ENCODE measurements around the gene MAN1C1.
"Not testable (repeated sequence)": the region's sequence is repeated elsewhere in the genome, so short reads cannot be mapped to it uniquely, and the experiment has no call there.

MAN1C1 gene

GRCh38 chr1:25634066-25634465 lies 17.5 kb downstream of the MAN1C1 start:
- H3K4me1 ChIP-seq (ENCODE audit: control insufficient read depth, insufficient read depth, low read length) = no peaks in the 10 kb centered on the region
- H3K27ac ChIP-seq (ENCODE audit: low read length) = no peak overlapping the region
- WGBS (ENCODE audit: insufficient coverage, insufficient read length) = no CpG with 5 or more reads among the region's 2 CpGs
- no peak for DNase-seq (ENCODE audit: low read depth, low spot score)
- no peaks in the 10 kb centered on the region for H3K27me3 ChIP-seq (ENCODE audit: control insufficient read depth, insufficient read depth, low read length)
- no peaks in the 10 kb centered on the region for H3K9me3 ChIP-seq (ENCODE audit: control insufficient read depth, insufficient read depth, low read length)
- H3K4me3 ChIP-seq (ENCODE audit: low read length) = no peak overlapping the region
- no peaks in the 10 kb centered on the region for H3K36me3 ChIP-seq (ENCODE audit: control insufficient read depth, insufficient read depth, low read length)

- H3K27me3 ChIP-seq (ENCODE audit: control insufficient read depth, insufficient read depth, low read length) = no peaks in the 10 kb centered on the region
- H3K9me3 ChIP-seq (ENCODE audit: control insufficient read depth, insufficient read depth, low read length) = no peaks in the 10 kb centered on the region
- no peak overlapping the region for H3K4me3 ChIP-seq (ENCODE audit: low read length)
- no peak for DNase-seq (ENCODE audit: low read depth, low spot score)
- no peaks in the 10 kb centered on the region for H3K4me1 ChIP-seq (ENCODE audit: control insufficient read depth, insufficient read depth, low read length)
- WGBS (ENCODE audit: insufficient coverage, insufficient read length) = no CpG with 5 or more reads among the region's 2 CpGs
- no peaks in the 10 kb centered on the region for H3K36me3 ChIP-seq (ENCODE audit: control insufficient read depth, insufficient read depth, low read length)
- no peak overlapping the region for H3K27ac ChIP-seq (ENCODE audit: low read length)
Measured at GRCh38 chr1:25634896-25635295, 18.3 kb downstream of the MAN1C1 start.

GRCh38 chr1:25636141-25636540 lies 19.6 kb downstream of the MAN1C1 start:
- no CpG with 5 or more reads among the region's 7 CpGs for WGBS (ENCODE audit: insufficient coverage, insufficient read length)
- DNase-seq (ENCODE audit: low read depth, low spot score); H3K9me3 ChIP-seq (ENCODE audit: control insufficient read depth, insufficient read depth, low read length): not testable (repeated sequence)

GRCh38 chr1:25640646-25641328 lies 24.2 kb downstream of the MAN1C1 start:
- Histone ChIP-seq H3K27me3 (ENCODE audit: control insufficient read depth, insufficient read depth, low read length) (no peaks in the 10 kb centered on the region), H3K36me3 (ENCODE audit: control insufficient read depth, insufficient read depth, low read length) (no peaks in the 10 kb centered on the region), H3K4me3 (ENCODE audit: low read length) (no peak overlapping the region), H3K27ac (ENCODE audit: low read length) (no peak overlapping the region), H3K9me3 (ENCODE audit: control insufficient read depth, insufficient read depth, low read length) (no peaks in the 10 kb centered on the region), H3K4me1 (ENCODE audit: control insufficient read depth, insufficient read depth, low read length) (no peaks in the 10 kb centered on the region)
- no CpG with 5 or more reads among the region's 10 CpGs for WGBS (ENCODE audit: insufficient coverage, insufficient read length)
- no peak for DNase-seq (ENCODE audit: low read depth, low spot score)

More at GRCh38 chr1:25636141-25636540, 19.6 kb downstream of the MAN1C1 start:
- H3K36me3 ChIP-seq (ENCODE audit: control insufficient read depth, insufficient read depth, low read length); H3K27me3 ChIP-seq (ENCODE audit: control insufficient read depth, insufficient read depth, low read length); H3K4me3 ChIP-seq (ENCODE audit: low read length); H3K27ac ChIP-seq (ENCODE audit: low read length); H3K4me1 ChIP-seq (ENCODE audit: control insufficient read depth, insufficient read depth, low read length): not testable (repeated sequence)

- Histone ChIP-seq H3K27ac (ENCODE audit: low read length) (no peak overlapping the region), H3K27me3 (ENCODE audit: control insufficient read depth, insufficient read depth, low read length) (no peaks in the 10 kb centered on the region), H3K4me3 (ENCODE audit: low read length) (no peak overlapping the region), H3K4me1 (ENCODE audit: control insufficient read depth, insufficient read depth, low read length) (no peaks in the 10 kb centered on the region), H3K36me3 (ENCODE audit: control insufficient read depth, insufficient read depth, low read length) (no peaks in the 10 kb centered on the region), H3K9me3 (ENCODE audit: control insufficient read depth, insufficient read depth, low read length) (no peaks in the 10 kb centered on the region)
- WGBS (ENCODE audit: insufficient coverage, insufficient read length) = no CpG with 5 or more reads among the region's 4 CpGs
- DNase-seq (ENCODE audit: low read depth, low spot score) = no peak
Measured at GRCh38 chr1:25641329-25641725, 24.7 kb downstream of the MAN1C1 start.

GRCh38 chr1:25641931-25642573 lies 25.5 kb downstream of the MAN1C1 start:
- H3K4me3 ChIP-seq (ENCODE audit: low read length) = no peak overlapping the region
- no peak for DNase-seq (ENCODE audit: low read depth, low spot score)

GRCh38 chr1:25642574-25643108 lies 26.1 kb downstream of the MAN1C1 start:
- Histone ChIP-seq H3K4me1 (ENCODE audit: control insufficient read depth, insufficient read depth, low read length) (no peaks in the 10 kb centered on the region), H3K36me3 (ENCODE audit: control insufficient read depth, insufficient read depth, low read length) (no peaks in the 10 kb centered on the region), H3K27me3 (ENCODE audit: control insufficient read depth, insufficient read depth, low read length) (no peaks in the 10 kb centered on the region), H3K4me3 (ENCODE audit: low read length) (no peak overlapping the region), H3K9me3 (ENCODE audit: control insufficient read depth, insufficient read depth, low read length) (no peaks in the 10 kb centered on the region), H3K27ac (ENCODE audit: low read length) (no peak overlapping the region)
- no peak for DNase-seq (ENCODE audit: low read depth, low spot score)
- no CpG with 5 or more reads among the region's 8 CpGs for WGBS (ENCODE audit: insufficient coverage, insufficient read length)

More at GRCh38 chr1:25641931-25642573, 25.5 kb downstream of the MAN1C1 start:
- H3K9me3 ChIP-seq (ENCODE audit: control insufficient read depth, insufficient read depth, low read length) = no peaks in the 10 kb centered on the region
- H3K27me3 ChIP-seq (ENCODE audit: control insufficient read depth, insufficient read depth, low read length) = no peaks in the 10 kb centered on the region
- no peaks in the 10 kb centered on the region for H3K4me1 ChIP-seq (ENCODE audit: control insufficient read depth, insufficient read depth, low read length)
- H3K36me3 ChIP-seq (ENCODE audit: control insufficient read depth, insufficient read depth, low read length) = no peaks in the 10 kb centered on the region
- H3K27ac ChIP-seq (ENCODE audit: low read length) = no peak overlapping the region
- no CpG with 5 or more reads among the region's 8 CpGs for WGBS (ENCODE audit: insufficient coverage, insufficient read length)

- DNase-seq (ENCODE audit: low read depth, low spot score) = no peak
- WGBS (ENCODE audit: insufficient coverage, insufficient read length) = no CpG with 5 or more reads among the region's 7 CpGs
- no peak overlapping the region for H3K27ac ChIP-seq (ENCODE audit: low read length)
- no peaks in the 10 kb centered on the region for H3K27me3 ChIP-seq (ENCODE audit: control insufficient read depth, insufficient read depth, low read length)
- no peaks in the 10 kb centered on the region for H3K36me3 ChIP-seq (ENCODE audit: control insufficient read depth, insufficient read depth, low read length)
- no peaks in the 10 kb centered on the region for H3K4me1 ChIP-seq (ENCODE audit: control insufficient read depth, insufficient read depth, low read length)
- H3K4me3 ChIP-seq (ENCODE audit: low read length) = no peak overlapping the region
- H3K9me3 ChIP-seq (ENCODE audit: control insufficient read depth, insufficient read depth, low read length) = no peaks in the 10 kb centered on the region
Measured at GRCh38 chr1:25643929-25644328, 27.3 kb downstream of the MAN1C1 start.

- H3K27ac ChIP-seq (ENCODE audit: low read length) = no peak overlapping the region
- no peaks in the 10 kb centered on the region for H3K4me1 ChIP-seq (ENCODE audit: control insufficient read depth, insufficient read depth, low read length)
- no peaks in the 10 kb centered on the region for H3K9me3 ChIP-seq (ENCODE audit: control insufficient read depth, insufficient read depth, low read length)
- H3K36me3 ChIP-seq (ENCODE audit: control insufficient read depth, insufficient read depth, low read length) = no peaks in the 10 kb centered on the region
- no peak for DNase-seq (ENCODE audit: low read depth, low spot score)
- no peak overlapping the region for H3K4me3 ChIP-seq (ENCODE audit: low read length)
- no CpG with 5 or more reads among the region's 4 CpGs for WGBS (ENCODE audit: insufficient coverage, insufficient read length)
- no peaks in the 10 kb centered on the region for H3K27me3 ChIP-seq (ENCODE audit: control insufficient read depth, insufficient read depth, low read length)
Measured at GRCh38 chr1:25644962-25645361, 28.4 kb downstream of the MAN1C1 start.

- Histone ChIP-seq H3K36me3 (ENCODE audit: control insufficient read depth, insufficient read depth, low read length) (no peaks in the 10 kb centered on the region), H3K9me3 (ENCODE audit: control insufficient read depth, insufficient read depth, low read length) (no peaks in the 10 kb centered on the region), H3K27me3 (ENCODE audit: control insufficient read depth, insufficient read depth, low read length) (no peaks in the 10 kb centered on the region), H3K27ac (ENCODE audit: low read length) (no peak overlapping the region), H3K4me3 (ENCODE audit: low read length) (no peak overlapping the region), H3K4me1 (ENCODE audit: control insufficient read depth, insufficient read depth, low read length) (no peaks in the 10 kb centered on the region)
- no peak for DNase-seq (ENCODE audit: low read depth, low spot score)
- no CpG with 5 or more reads among the region's 23 CpGs for WGBS (ENCODE audit: insufficient coverage, insufficient read length)
Measured at GRCh38 chr1:25645637-25646400, 29.2 kb downstream of the MAN1C1 start.
